HEK293T (cell line): ENCODE measurements around the gene FBN1.

Experiments used
- BHLHE40 ChIP-seq: fragments of 450-650 bp; IDR thresholded peaks from 2 replicates; pipeline ENCODE4 v1.6.1; 2016; ENCODE audit warnings: mild to moderate bottlenecking, moderate library complexity, borderline replicate concordance
- CTBP1 ChIP-seq: fragments of 450-650 bp; IDR thresholded peaks from 2 replicates; pipeline ENCODE4 v1.6.1; 2016; ENCODE audit warnings: borderline replicate concordance
- ELF4 ChIP-seq: fragments of 450-650 bp; IDR thresholded peaks from 2 replicates; pipeline ENCODE4 v1.6.1; 2017; ENCODE audit warnings: antibody characterized with exemption
- FOXA1 ChIP-seq: fragments of 450-650 bp; IDR thresholded peaks from 2 replicates; pipeline ENCODE4 v1.6.1; 2016; ENCODE audit warnings: mild to moderate bottlenecking
- FOXK2 ChIP-seq: fragments of 450-650 bp; IDR thresholded peaks from 2 replicates; pipeline ENCODE4 v1.6.1; 2016; ENCODE audit warnings: mild to moderate bottlenecking
- FOXM1 ChIP-seq: fragments of 450-650 bp; IDR thresholded peaks from 2 replicates; pipeline ENCODE4 v1.6.1; 2017; ENCODE audit warnings: mild to moderate bottlenecking, borderline replicate concordance
- SP1 ChIP-seq: fragments of 450-650 bp; IDR thresholded peaks from 2 replicates; pipeline ENCODE4 v1.6.1; 2017
- TARDBP ChIP-seq: fragments of 450-650 bp; IDR thresholded peaks from 2 replicates; pipeline ENCODE4 v1.6.1; 2016
- ZNF384 ChIP-seq: fragments of 450-650 bp; IDR thresholded peaks from 2 replicates; pipeline ENCODE4 v1.6.1; 2016

GRCh38 chr15:48361685-48362084 is 283.8 kb downstream of the FBN1 start:
- TF ChIP-seq FOXM1 (no peak), BHLHE40 (no peak), TARDBP (no peak), ELF4 (no peak), FOXK2 (no peak), SP1 (no peak), ZNF384 (no peak), CTBP1 (no peak), FOXA1 (no peak)
